ENCODE results near the gene RSPH3.

DNA sequence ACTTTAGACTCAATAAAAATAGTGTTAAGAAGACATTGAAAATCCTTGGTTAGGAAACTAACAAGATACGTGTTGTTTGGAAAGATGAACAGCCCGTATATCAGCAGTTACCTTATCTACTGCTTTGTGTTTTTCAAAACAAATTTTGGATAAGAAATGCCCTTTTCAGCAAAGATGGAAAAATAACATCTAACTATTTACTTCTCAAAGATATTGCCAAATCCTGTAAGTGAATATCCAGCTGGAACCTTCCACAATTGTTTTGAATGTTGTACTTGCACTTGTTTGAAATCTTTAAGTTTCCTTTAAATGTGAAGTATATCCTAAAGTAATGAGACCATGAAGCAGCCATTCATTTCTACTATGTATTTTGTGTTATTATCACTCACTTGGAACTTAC lies 30.2 kb upstream of the RSPH3 start:
- TF ChIP-seq POLR2A (IDR thresholded peaks at IDR 0.05) = no peak
- TF ChIP-seq, protein P1, sequence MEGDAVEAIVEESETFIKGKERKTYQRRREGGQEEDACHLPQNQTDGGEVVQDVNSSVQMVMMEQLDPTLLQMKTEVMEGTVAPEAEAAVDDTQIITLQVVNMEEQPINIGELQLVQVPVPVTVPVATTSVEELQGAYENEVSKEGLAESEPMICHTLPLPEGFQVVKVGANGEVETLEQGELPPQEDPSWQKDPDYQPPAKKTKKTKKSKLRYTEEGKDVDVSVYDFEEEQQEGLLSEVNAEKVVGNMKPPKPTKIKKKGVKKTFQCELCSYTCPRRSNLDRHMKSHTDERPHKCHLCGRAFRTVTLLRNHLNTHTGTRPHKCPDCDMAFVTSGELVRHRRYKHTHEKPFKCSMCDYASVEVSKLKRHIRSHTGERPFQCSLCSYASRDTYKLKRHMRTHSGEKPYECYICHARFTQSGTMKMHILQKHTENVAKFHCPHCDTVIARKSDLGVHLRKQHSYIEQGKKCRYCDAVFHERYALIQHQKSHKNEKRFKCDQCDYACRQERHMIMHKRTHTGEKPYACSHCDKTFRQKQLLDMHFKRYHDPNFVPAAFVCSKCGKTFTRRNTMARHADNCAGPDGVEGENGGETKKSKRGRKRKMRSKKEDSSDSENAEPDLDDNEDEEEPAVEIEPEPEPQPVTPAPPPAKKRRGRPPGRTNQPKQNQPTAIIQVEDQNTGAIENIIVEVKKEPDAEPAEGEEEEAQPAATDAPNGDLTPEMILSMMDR (IDR thresholded peaks at IDR 0.05) = no peak

Data from lower leg skin (tissue), 3 donors.